H1 (cell line): ENCODE data around the gene ALOX5AP. TPM values are rescaled to one million over a fixed set of nuclear protein-coding genes. Genes with fewer than 3 reads are reported as not detected.

Source experiments
- ASH2L ChIP-seq: fragments of 200-600, 300-600 bp; sonication (generic); IDR thresholded peaks from one replicate; pipeline ENCODE4 v1.7.1; 2017; ENCODE audit warnings: low read length
- CBX5 ChIP-seq: fragments of 300-800, 300-1000 bp; sonication (generic); IDR thresholded peaks from 2 replicates; pipeline ENCODE4 v1.7.1; 2016; ENCODE audit warnings: antibody characterized with exemption, low read length, low read depth
- EZH2 ChIP-seq: fragments of 200-600 bp; sonication (generic); IDR thresholded peaks from 2 replicates; pipeline ENCODE4 v1.7.1; 2012; ENCODE audit warnings: low read depth, mild to moderate bottlenecking, moderate library complexity, low read length, inconsistent platforms; ENCODE audit not compliant: severe bottlenecking
- HDAC2 ChIP-seq, 2 experiments: fragments of 300-600 bp in 1 of 2; sonication (generic) in 1 of 2; IDR thresholded peaks; 2 replicates each; pipeline ENCODE4 v1.6.1; 2011 to 2012; ENCODE audit warnings: low read depth in 2 of 2, low read length in 2 of 2, mild to moderate bottlenecking in 2 of 2, moderate library complexity in 2 of 2, borderline replicate concordance in 1 of 2, inconsistent platforms in 1 of 2
- KDM1A ChIP-seq: fragments of 200-600, 300-600 bp; sonication (generic); IDR thresholded peaks from 2 replicates; pipeline ENCODE4 v1.7.1; 2016; ENCODE audit warnings: mild to moderate bottlenecking, low read length, borderline replicate concordance
- SRF ChIP-seq: IDR thresholded peaks from 2 replicates; pipeline ENCODE4 v1.6.1; 2011; ENCODE audit warnings: mild to moderate bottlenecking, low read depth, low read length, moderate library complexity
- TBP ChIP-seq: IDR thresholded peaks from 2 replicates; pipeline ENCODE4 v1.6.1; 2011; ENCODE audit warnings: low read depth, low read length, improper control_type of control experiment
- polyA plus RNA-seq, 7 experiments: library from polyadenylated mRNA; depleted of rRNA in 3 of 7; stranded (reverse) in 5 of 7; unstranded in 2 of 7; fragments of >200 nt in 5 of 7; fragments of 200-250 nt in 2 of 7; gene quantifications; 1 replicate in 5 of 7; 2 replicates in 1 of 7; 4 replicates in 1 of 7; pipeline versions ENCODE4 v1.2.1 to v1.2.3, GENCODE V29; 2011 to 2013; ENCODE audit warnings: missing spikeins in 2 of 7, mixed read lengths in 2 of 7
- total RNA-seq: library from RNA; stranded (reverse); fragmentation: NEBNext Ultra II Directional; extraction: Animal tissue kit (Norgen Biotek cat#: 25700); gene quantifications from 2 replicates; pipeline ENCODE4 v1.2.1, GENCODE V29; 2021

ALOX5AP gene
- total and polyA plus RNA-seq, 2 of the 8 experiments (the other 6 are each of a cell fraction or from before 2014, with no cell fraction given), result not detected

DNA sequence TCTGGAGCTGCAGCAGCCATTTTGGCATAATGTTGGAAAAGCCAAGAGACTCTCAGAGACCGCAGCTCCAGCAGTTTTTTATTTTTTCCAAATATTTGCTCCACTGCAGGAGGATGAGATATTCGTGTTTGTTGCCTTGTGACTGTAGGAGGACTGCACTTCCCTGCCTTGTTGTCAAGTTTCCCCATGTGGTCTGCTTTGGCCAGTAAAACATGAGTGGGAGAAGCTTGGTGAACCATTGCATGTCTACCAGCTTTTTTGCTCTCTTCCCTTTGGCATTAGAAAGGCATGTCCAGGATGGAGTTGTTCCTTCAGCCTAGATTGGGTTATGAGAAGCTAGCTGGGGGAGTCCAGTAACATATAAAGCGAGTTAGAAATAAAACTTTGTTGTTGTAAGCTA lies 47.7 kb upstream of the ALOX5AP start (continued):
- TF ChIP-seq KDM1A (no peak), CBX5 (no peak), ASH2L (no peak), SRF (no peak), TBP (no peak), EZH2 (no peak), HDAC2 (IDR thresholded peaks at IDR 0.05; ENCODE audit: borderline replicate concordance in 1 of 2, low read depth in 2 of 2, low read length in 2 of 2) (no peak)
